ENCODE data around the gene ZNF543. TPM values are rescaled to one million over a fixed set of nuclear protein-coding genes. Genes with fewer than 3 reads are reported as not detected.
A peak's percentile ranks its signal among the peaks of the same experiment; 100 is the strongest.
"Not testable (repeated sequence)": the region's sequence is repeated elsewhere in the genome, so short reads cannot be mapped to it uniquely, and the experiment has no call there.

The ZNF543 gene
- total and polyA plus RNA-seq, 9 of the 15 experiments (the other 6 are each of a cell fraction or from before 2014, with no cell fraction given): 0.14 to 5.5 (median 2.4) TPM

DNA sequence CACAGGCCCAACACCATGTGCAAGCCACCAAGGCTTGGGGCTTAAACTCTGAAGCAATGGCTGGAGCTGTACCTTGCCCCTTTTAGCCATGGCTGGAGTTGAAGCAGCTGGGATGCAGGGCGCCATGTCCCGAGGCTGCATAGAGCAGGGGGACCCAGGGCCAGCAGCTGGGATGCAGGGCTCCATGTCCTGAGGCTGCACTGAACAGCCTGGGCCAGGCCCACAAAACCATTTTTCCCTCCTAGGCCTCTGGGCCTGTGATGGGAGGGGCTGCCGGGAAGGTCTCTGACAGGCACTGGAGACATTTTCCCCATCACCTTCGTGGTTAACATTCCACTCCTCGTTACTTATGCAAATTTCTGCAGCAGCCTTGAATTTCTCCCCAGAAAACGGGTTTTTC lies 53.9 kb downstream of the ZNF543 start:
- no peaks in the 10 kb centered on the region for H3K4me1 ChIP-seq (replicated peaks in 1 of 2; ENCODE audit: control insufficient read depth in 2 of 2, insufficient read depth in 2 of 2, low read length in 2 of 2)
- TF ChIP-seq ZFP36 (IDR thresholded peaks at IDR 0.05; ENCODE audit: low read depth, low read length, partially characterized antibody): peak; percentile 51
- TF ChIP-seq NFRKB (IDR thresholded peaks at IDR 0.05; ENCODE audit: low read depth): no peak
- TF ChIP-seq ZNF282 (CRISPR knock-in tag; IDR thresholded peaks at IDR 0.05): no peak
- TF ChIP-seq, protein P1, sequence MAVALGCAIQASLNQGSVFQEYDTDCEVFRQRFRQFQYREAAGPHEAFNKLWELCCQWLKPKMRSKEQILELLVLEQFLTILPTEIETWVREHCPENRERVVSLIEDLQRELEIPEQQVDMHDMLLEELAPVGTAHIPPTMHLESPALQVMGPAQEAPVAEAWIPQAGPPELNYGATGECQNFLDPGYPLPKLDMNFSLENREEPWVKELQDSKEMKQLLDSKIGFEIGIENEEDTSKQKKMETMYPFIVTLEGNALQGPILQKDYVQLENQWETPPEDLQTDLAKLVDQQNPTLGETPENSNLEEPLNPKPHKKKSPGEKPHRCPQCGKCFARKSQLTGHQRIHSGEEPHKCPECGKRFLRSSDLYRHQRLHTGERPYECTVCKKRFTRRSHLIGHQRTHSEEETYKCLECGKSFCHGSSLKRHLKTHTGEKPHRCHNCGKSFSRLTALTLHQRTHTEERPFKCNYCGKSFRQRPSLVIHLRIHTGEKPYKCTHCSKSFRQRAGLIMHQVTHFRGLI (CRISPR knock-in tag; IDR thresholded peaks at IDR 0.05): no peak
- TF ChIP-seq ZNF217 (CRISPR knock-in tag; IDR thresholded peaks at IDR 0.05): no peak
- H3K4me2 ChIP-seq (ENCODE audit: insufficient read depth, low read length): no peak overlapping the region
- no peaks in the 10 kb centered on the region for H3K9me1 ChIP-seq (ENCODE audit: control insufficient read depth, insufficient read depth, low read length)
- no peak overlapping the region for H3K9ac ChIP-seq (ENCODE audit: insufficient read depth in 1 of 2, low read depth in 2 of 2, low read length in 2 of 2)
- ChIA-PET CTCF (ENCODE audit: low intra/inter-chr PET ratio) (no interaction called here), POLR2A (interaction anchor here (0.7 kb wide), 1 partner anchor 13 kb away, joined by 3 read pairs; no protein-coding TSS in a partner anchor)
- no peak overlapping the region for H3K4me3 ChIP-seq
- H3K36me3 ChIP-seq (ENCODE audit: control insufficient read depth, insufficient read depth, low read length): no peaks in the 10 kb centered on the region
- intact Hi-C loops (cut with micrococcal nuclease) (no loop called here), in situ Hi-C loops (cut with MboI) (no loop called here)
- peaks cover 2% of the 10 kb centered on the region; the same call in 1 of the 2 replicates for H3K9me3 ChIP-seq (replicated peaks; ENCODE audit: control insufficient read depth, insufficient read depth, low read depth, low read length)
- H3K27ac ChIP-seq (ENCODE audit: extremely low read depth, low read depth, low read length): no peak overlapping the region
- no TSS peak for BruUV-seq (replicated peaks)
- no peaks in the 10 kb centered on the region for H3K79me2 ChIP-seq (ENCODE audit: control insufficient read depth, insufficient read depth, low read length)
- H4K20me1 ChIP-seq (replicated peaks; ENCODE audit: control insufficient read depth, insufficient read depth, low read length): no peaks in the 10 kb centered on the region
- no peak for ATAC-seq
- DNase-seq (ENCODE audit: extremely low read depth in 1 of 4, low spot score in 3 of 4): no peak
- H2AFZ ChIP-seq (ENCODE audit: low read depth, low read length): no peak overlapping the region
- no peaks in the 10 kb centered on the region for H3K27me3 ChIP-seq (ENCODE audit: control insufficient read depth in 2 of 2, insufficient read depth in 2 of 2, low read length in 2 of 2)
- no peak for FAIRE-seq
- 3% methylated on average over 6 of the region's 6 CpGs for WGBS (ENCODE audit: insufficient coverage, low coverage, missing lambda C conversion rate)

DNA sequence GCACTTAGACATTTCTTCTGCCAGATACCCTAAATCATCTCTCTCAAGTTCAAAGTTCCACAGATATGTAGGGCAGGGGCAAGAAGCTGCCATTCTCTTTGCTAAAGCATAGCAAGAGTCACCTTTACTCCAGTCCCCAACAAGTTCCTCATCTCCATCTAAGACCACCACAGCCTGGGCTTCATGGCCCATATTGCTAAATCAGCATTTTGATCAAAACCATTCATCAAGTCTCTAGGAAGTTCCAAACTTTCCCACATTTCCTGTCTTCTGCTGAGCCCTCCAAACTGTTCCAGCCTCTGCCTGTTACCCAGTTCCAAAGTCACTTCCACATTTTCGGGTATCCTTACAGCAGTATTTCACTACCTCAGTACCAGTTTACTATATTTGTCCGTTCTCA lies 54.4 kb downstream of the ZNF543 start:
- H4K20me1 ChIP-seq (replicated peaks; ENCODE audit: control insufficient read depth, insufficient read depth, low read length); H3K9me1 ChIP-seq (ENCODE audit: control insufficient read depth, insufficient read depth, low read length); H2AFZ ChIP-seq (ENCODE audit: low read depth, low read length); H3K4me3 ChIP-seq; BruUV-seq (replicated peaks); H3K4me2 ChIP-seq (ENCODE audit: insufficient read depth, low read length); in situ Hi-C loops (cut with MboI); H3K27ac ChIP-seq (ENCODE audit: extremely low read depth, low read depth, low read length); H3K9ac ChIP-seq (ENCODE audit: insufficient read depth in 1 of 2, low read depth in 2 of 2, low read length in 2 of 2); DNase-seq (ENCODE audit: extremely low read depth in 1 of 4, low spot score in 3 of 4); H3K4me1 ChIP-seq (replicated peaks in 1 of 2; ENCODE audit: control insufficient read depth in 2 of 2, insufficient read depth in 2 of 2, low read length in 2 of 2); H3K79me2 ChIP-seq (ENCODE audit: control insufficient read depth, insufficient read depth, low read length); H3K36me3 ChIP-seq (ENCODE audit: control insufficient read depth, insufficient read depth, low read length); H3K27me3 ChIP-seq (ENCODE audit: control insufficient read depth in 2 of 2, insufficient read depth in 2 of 2, low read length in 2 of 2); CTCF ChIA-PET (ENCODE audit: low intra/inter-chr PET ratio); ATAC-seq; POLR2A ChIA-PET; intact Hi-C loops (cut with micrococcal nuclease); FAIRE-seq; H3K9me3 ChIP-seq (replicated peaks; ENCODE audit: control insufficient read depth, insufficient read depth, low read depth, low read length): not testable (repeated sequence)
- TF ChIP-seq MAFF (IDR thresholded peaks at IDR 0.05; ENCODE audit: low read length): peak; percentile 53; the same call in 1 of the 2 replicates
- TF ChIP-seq MAFG (tag; conservative IDR thresholded peaks at IDR 0.05): peak; percentile 63
- TF ChIP-seq C11orf30 (IDR thresholded peaks at IDR 0.05; ENCODE audit: low read depth): peak; percentile 68
- TF ChIP-seq MAFK (IDR thresholded peaks at IDR 0.05; ENCODE audit: low read length): peak; percentile 41; the same call in 1 of the 2 replicates
- TF ChIP-seq ZNF316 (IDR thresholded peaks at IDR 0.05): peak; percentile 75
- 0% methylated on average over 2 of the region's 2 CpGs for WGBS (ENCODE audit: insufficient coverage, low coverage, missing lambda C conversion rate)
